ENCODE data around the gene RANBP3L.
"Not testable (repeated sequence)": the region's sequence is repeated elsewhere in the genome, so short reads cannot be mapped to it uniquely, and the experiment has no call there.

RANBP3L gene

GRCh38 chr5:36301858-36302603, at the start of gene RANBP3L:
TSS of gene RANBP3L (minus strand) at chr5:36301902. CDS start at chr5:36301416, 486 bp downstream.
- no peak for FAIRE-seq

- no peak for FAIRE-seq
Measured at GRCh38 chr5:36346896-36347690, 45.4 kb upstream of the RANBP3L start.

GRCh38 chr5:36344899-36345298, 43.2 kb upstream of the RANBP3L start:
- no peak for FAIRE-seq

DNA sequence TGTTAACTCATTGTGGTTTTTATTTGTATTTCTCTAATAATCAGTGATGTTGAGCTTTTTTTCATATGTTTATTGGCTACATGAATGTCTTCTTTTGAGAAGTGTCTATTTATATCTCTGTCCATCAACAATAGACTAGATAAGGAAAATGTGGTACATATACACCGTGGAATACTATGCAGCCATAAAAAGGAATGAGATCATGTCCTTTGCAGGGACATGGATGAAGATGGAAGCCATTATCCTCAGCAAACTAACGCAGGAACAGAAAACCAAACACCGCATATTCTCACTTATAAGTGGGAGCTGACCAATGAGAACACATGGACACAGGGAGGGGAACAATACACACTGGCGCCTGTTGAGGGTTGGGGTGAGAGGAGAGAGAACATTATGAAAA, 40.0 kb upstream of the RANBP3L start:
- not testable (repeated sequence) for FAIRE-seq

GRCh38 chr5:36337597-36337996, 35.9 kb upstream of the RANBP3L start:
- no peak for FAIRE-seq

DNA sequence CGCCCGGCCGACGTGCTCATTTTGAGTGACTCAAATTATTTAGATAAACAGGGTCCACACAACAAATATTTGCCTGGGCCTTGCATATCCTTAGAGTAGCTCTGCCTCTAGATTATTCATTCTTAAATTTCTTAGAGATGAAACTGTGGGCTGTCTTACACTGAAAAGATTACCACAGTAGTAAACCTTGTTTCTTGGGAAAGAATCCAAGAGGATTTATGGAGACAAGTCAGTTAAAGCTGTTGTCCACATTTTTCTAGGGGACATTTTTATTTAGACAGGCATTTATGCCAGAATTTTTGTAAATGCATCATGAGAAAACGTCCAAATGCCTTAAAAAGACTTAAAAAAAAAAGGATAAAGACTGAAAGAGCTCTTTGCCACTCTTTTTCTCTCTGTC, 32.6 kb upstream of the RANBP3L start:
- no peak for FAIRE-seq

GRCh38 chr5:36332720-36333119, 31.0 kb upstream of the RANBP3L start:
- FAIRE-seq: not testable (repeated sequence)

GRCh38 chr5:36325196-36325595, 23.5 kb upstream of the RANBP3L start:
- FAIRE-seq: no peak

- FAIRE-seq: no peak
Measured at GRCh38 chr5:36323926-36324781, 22.5 kb upstream of the RANBP3L start.

DNA sequence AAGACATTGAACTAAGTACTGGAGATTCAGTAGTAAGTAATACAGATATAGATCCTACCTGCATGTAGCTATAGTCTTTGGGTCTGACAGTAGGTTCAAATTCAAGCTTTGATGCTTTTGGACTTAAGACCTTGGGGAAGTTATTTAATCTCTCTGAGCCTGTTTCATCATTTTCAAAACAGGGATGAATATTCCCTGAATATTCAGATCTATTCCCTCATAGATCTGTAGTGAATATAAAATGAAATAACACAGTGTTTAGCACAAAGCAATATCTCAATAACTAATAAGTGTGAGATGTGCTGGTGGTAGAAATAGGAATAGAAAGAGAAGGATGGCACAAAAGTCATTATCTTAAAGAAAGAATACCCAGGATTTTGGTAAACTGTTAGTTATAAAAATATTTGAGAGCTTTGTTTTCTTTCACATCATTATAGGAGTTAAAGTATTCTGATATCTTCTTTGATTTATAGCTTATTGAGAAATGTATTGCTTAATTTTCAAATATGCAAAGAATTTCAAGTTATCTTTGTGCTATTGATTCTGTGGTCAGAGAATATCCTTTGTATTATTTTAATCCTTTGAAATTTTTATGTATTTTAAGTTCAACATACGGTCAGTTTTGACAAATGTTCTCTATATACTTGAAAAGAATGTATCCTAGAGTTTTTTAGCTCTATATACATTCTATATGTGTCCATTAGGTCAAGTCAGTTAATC, 11.4 kb upstream of the RANBP3L start:
- no peak for FAIRE-seq

DNA sequence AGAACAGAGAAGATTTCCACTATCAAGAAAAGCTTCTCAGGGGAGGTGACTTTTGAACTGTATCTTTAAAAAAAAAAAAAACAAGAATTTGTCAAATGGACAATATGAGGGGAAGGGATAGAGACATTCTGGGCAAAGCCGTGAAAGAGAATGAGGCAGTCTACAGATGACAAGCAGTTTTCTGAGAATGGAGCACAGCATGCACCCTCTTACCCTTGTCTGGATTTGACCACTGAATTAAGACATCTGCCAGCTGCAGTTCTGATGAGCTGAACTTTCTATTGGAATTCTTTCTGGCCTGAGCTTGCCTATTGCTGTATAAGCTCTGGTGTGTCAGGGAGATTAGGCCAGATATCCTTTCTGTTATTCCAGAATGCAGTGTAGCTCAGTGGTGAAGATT, 10.3 kb upstream of the RANBP3L start:
- FAIRE-seq: no peak

DNA sequence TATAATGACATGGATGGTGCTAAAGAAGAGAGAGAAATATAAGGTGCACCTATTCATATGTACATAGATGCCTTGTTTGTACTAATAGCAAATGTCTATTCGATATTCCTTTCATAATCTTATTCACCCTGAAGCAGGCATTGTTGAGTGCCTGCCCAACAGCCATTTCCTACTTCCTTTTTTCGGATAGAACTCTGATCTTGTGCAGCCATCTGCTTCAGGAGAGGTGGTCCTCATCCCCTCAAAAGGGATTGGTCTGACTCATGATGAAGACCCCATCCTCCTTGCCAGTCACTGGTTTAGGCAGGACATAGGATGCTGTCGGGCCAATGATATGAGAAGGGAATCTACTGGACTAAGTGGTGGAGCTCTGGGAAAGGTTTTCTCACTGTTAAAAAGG, 8.4 kb upstream of the RANBP3L start:
- FAIRE-seq: no peak

DNA sequence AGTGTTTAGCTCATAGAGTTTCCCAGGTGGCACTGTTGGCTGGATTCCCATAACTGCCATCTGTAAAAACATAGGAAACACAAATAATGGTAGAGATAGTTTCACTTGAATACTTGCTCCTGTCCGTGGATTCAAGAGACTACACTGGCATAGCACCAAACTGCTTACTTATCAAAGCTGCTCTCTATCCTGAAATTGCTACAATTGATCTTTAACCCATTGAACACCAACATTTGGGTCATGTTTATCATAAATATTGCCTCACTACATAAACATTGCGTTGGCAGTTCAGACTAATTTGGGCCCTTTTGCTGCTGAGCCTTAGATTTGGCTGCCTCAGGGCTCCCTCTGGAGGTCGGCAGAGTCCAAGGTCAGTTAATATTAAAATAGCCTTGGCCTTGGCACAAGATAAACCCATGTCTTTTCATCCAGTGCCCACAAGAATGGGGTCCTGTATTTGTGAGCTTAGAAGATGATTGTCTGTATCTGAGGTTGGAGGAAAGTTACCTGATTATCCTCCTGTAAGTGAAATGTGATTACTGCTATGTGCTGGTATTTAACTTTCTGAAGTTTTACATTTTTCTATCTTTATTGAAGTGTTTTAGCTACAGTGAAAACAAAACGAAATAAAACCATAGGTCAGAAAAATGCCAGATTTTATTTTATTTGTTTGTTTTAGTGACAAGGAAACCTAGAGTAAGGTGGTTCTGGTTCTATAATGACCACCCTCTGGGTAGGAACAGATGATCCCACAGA, 4.0 kb upstream of the RANBP3L start:
- no peak for FAIRE-seq

- FAIRE-seq: no peak
Measured at GRCh38 chr5:36304095-36304805, 2.5 kb upstream of the RANBP3L start.

GRCh38 chr5:36300927-36301540, 668 bp downstream of the RANBP3L start:
- no peak for FAIRE-seq

GRCh38 chr5:36300191-36300926, 1.3 kb downstream of the RANBP3L start:
- FAIRE-seq: no peak

GRCh38 chr5:36298552-36298951, 3.1 kb downstream of the RANBP3L start:
- FAIRE-seq: no peak

DNA sequence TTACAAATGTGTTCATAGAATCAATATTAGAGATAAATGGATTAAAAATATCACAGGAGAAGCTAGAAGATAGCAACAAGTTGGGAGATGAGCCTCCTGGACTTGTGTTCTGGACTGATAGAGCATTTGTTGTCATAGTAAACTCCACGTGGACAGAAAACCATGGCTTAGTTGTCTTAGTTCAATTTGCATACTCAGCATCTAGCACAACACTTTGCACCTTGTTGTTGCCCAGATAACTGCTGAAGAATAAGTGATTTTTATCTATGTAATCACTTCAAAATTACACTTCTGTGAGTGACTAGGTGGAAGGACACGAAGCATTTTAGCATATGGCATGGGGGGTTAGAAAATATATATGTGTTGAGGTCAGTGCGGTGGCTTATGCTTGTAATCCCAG, 4.0 kb downstream of the RANBP3L start:
- no peak for FAIRE-seq

DNA sequence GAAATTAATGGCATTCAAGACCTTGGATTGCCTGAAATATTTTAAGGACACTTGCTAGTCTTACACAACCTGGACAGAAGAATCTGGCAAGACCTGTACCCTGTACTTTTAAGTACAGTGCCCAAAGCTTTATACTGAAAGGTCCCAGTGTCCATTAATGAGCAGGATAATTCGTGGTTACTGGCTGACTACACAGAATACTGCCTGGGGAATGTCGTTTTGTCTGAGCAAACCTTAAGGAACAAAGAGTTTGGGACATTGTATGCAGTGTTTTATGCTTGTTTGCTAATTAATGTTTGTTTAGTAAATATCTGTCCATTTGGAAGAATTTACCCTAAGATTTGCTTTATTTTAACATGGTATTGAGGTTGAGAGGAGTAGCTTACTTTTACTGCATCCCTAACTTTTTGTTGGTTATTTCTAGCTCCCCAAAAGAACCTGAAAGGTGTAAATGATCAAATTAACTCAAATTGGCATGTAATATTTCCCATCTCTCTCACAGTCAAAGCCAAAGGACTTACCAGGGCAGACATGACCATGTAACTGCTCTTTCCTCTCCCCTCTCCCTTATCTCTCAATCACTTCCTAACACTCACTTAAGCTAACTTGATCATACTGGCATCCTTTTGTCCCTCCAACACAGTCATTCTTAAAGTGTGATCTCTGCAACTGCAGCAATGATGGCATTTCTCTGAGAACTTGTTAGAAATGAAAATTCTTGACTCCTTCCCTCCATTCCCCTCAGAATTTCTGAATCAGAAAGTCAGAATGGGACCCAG, 15.7 kb downstream of the RANBP3L start:
- no peak for FAIRE-seq

Data from endometrium (tissue), 2 donors.